Activated naive CD4-positive, alpha-beta T cell treated with Interleukin-2 at 50 U/mL for 16 hours (primary cell): ENCODE data around the gene MYOM1.

Experiments
- DNase-seq: peaks from one replicate; pipeline ENCODE4 v3.0.0-alpha.2; 2020

Gene MYOM1

DNA sequence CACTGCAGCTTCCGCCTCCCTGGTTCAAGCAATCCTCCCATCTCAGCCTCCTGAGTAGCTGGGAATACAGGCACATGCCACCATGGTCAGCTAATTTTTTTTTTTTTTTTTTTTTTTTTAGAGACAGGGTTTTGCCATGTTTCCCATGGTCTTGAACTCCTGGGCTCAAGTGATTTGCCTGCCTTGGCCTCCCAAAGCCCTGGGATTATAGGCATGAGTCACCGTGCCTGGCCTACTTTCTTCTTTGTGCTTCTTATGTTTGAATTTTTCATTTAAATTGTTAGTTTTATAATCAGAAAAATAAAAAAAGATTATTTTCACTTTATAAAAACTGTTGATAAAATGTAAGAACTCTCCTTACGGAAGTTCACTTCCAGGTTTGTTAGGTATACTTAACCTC, 105.3 kb downstream of the MYOM1 start:
- DNase-seq, result no peak

DNA sequence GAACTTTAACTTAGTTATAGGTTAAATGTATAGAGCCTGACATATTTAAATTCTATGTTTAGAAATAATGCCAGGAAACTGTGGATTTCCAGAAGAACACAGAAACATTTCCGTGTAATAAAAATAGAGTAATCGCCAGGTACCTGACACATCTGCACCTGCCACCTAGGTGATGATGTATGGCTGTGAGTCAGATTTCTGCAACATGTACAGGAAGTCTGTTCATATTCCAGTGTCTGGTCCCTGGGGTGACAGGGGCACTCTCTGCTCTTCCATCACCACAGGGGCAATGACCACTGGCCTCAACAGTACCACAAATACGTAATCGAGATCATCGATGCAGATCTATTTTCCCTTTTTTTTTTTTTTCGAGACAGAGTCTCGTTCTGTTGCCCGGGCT, 105.7 kb downstream of the MYOM1 start:
- DNase-seq, result no peak

DNA sequence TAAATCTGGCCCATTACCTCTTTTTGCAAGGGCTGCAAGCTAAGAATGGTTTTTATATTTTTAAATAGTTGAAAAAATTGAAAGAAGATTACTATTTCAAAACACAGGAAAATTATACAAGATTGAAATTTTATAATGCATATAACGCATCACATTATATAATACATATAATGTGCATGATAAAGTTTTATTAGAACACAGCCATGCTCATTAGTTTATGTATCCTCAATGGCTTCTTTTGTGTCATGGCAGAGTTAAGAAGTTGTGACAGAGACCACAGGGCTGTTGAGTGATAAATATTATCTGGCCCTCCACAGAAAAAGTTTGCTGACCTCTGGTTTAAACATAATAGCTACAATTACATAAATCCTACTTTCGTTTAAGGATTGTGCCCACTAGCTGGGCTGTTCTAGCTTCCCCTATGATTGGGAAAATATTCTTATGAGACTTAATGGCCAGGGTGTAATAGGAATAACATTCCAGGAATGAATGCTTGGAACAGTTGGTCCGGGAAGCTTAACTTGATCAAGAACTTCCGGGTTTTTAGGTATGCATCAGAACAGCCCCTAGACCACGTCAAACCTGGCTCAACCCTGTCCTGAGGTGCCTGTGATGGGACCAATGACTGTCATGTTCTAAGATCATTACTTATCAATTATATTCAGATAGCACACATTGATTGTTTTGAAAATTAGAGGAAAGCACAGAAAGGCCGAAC, 108.1 kb downstream of the MYOM1 start:
- no peak for DNase-seq

DNA sequence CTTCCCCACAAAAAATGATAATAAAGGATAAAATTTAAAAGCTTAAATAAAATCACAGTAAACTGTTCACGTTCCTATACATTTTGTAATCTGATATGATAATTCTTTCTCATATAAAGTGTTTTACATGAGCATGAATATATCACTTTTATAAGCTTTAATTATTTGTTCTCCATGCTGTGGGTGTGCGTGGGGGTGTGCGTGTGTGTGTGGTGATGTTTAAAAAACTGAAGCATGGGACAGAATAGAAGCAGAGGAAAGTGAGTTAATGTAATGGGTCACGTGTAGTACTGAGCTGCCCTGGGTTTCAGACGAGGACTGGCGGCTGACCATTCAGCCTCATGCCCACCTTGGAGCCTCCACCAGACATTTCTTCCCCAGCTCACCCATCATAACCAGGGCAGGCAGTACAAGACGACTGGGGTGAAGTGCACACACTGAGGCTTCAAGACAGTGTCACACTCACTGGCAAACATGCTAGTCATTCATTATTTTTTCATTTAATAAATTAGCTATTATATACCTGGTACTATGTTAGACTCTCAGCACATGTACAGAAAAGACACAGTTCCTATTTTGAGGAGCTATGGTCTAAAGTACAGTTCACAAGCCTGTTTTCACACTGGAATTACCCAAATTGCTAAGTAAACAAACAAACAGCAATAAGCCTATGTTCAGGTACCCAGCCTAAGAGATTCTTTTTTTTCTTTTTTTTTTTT, 109.6 kb downstream of the MYOM1 start:
- no peak for DNase-seq

DNA sequence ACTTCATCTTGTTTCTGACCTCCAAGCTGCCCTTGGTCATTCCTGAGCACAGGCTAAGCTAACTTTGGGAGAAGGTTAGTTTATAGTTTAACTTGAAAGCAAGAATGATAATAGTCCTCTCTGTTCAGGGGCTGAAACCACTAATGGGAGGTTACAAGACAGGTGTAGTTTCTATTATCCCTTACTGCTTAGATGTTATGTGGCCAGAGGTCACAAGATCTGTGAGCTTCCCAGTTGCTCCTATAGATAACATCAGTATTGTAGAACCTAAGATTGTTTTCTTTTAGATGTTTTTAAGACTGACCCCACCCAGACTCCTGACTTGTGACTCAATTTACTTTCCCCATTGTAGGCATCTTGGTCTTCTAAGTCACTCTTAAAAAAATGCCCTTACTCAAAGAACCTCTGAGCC, 112.0 kb downstream of the MYOM1 start:
- no peak for DNase-seq

DNA sequence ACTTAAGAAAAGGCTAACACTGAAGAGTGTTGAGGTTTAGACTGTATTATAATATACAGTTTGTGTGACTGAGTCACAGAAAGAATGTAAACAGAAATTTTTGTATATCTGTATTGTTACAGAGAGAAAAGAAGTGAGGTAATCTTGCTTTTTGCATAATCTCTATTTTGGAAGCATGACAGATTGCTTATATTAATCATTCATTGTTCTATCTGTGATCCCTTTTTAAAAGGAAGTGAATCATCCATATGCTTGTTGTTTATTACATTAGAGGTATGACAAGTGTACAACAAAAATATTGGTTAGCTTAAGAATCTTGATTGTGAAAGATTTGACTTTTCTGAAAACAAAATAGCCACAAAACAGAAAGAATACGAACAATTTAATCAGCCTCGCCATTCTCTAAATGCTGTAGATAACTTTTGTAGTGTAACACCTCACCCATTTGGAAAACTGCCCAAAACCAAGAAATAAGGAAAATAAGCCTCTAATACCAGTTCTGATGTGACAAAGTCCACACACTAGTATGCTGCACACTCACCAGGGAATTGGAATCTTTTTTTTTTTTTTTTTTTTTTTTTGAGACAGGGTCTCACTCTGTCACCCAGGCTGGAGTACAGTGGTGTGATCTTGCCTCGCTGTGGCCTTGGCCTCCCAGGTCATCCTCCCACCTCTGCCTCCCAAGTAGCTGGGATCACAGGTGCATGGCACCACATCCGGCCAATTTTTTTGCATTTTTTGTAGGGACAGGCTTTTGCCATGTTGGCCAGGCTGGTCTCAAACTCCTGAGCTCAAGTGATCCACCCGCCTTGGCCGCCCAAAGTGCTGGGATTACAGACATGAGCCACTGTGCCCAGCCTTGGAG, 115.3 kb downstream of the MYOM1 start:
- no peak for DNase-seq

DNA sequence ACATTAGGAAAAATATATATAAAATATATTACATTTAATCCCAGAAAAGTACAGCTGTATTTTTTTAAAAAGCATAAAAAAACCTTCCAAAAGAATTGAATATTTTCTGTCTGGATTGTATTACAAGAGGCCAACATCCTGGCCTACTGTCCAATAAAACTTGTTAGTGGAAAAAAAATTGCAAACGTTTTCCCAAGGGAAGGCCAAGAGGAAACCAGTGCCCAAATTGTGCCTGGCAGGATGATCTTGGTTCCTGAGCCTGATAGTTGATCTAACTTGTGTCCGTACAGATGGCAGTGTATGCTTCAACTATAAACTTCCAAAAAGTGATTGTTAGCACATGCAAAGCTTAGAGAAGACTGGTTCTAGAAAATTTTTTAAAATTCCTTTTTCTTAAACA, 116.2 kb downstream of the MYOM1 start:
- no peak for DNase-seq

DNA sequence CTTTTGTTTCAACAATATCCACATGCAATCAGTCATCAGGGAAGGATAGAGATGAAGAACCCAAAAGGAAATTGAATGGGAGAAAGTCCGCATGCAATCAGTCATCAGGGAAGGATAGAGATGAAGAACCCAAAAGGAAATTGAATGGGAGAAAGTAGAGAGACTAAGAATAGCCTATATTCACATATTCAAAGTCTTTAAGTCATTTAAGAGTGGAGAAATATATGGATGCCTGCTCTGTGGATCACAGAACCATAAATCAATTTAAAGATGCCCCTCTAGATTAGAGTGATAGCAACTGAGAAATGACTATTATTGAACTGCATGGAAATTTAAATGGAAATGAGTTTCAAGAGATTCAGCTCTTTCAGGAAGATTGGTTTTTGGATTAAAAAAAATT, 116.8 kb downstream of the MYOM1 start:
- DNase-seq, result no peak

DNA sequence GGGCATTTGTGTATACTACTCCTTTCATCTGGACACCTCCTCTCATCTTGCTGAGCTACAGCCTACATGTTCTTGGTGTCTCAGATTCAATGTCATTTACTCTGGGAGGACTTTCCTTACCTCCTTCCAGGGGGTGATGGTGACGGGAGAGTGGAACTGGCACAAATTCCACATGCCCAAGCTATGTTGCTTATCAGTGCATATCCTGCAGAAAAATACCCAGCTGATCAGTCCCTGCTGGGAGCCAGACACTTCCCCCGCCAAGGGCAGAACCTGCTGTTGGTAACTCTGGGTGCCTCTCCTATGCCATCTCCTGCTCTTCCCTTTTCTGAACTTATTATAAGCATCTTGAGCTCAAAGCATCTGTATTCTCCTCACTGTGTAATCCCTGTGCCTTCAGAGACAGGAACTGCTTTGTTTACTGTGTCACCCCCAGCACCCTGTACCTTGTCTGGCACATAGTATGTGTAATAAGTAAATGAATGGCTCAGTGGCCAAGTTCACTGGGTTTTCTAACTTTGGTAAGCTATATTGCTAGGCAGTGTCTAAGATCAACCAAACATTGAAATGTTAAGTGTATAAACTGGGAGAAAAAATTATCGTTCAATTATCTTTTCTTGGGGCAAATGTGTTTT, 119.2 kb downstream of the MYOM1 start:
- DNase-seq, result no peak

DNA sequence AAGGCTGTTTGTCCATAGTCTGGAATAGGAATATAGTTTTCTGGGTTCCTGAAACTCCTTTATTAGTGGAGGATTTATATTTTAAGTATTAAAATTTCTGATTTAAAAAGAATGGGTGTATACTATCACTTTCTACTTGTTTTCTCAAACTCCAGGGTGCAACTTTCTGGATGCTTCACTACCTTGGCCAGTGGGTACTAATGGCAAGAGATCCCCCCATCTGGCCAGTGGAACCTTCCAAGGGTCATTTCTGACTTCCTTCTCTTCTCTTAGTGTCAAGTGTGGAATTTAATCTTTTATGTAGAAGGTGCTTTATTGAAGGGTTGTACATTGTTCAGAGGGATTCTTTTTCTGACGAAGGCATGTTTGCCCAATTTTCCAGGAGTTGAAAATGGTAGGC, 120.4 kb downstream of the MYOM1 start:
- DNase-seq, result no peak

DNA sequence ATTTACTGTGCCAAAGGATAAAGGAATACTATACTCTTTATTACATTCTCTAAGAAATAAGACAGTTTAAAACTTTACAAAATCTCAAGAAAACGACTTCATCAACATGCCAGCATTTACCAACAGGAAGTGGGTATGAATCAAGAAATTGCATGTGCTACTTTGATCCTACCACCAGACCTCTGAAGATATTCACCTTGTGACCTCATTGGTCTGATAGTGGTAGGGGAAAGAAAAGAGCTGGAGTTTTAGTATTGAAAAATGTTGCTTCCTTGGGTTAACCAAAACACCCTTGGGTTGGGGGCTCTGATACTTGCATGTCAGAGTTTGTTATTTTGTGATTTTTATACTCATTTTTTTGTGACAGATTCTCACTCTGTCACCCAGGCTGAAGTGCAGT, 122.7 kb downstream of the MYOM1 start:
- no peak for DNase-seq

DNA sequence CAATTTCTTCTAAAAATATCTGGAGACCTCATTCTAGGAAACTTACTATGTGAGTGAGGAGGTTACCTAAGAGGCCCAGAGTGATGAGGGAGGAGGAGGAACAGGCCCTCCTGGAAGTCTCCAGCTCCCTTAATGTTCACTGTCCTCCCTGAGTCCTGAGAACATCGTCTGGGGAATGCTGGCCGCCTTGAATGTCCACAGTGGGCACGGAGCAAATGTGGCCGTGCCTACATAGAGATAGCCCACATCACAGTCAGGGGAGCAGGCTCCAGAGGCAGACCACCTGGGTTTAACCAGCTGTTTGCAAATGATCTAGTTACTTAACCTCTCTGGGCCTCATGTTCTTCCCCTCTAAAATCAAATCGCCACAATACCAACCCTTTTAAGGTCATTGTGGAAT, 123.8 kb downstream of the MYOM1 start:
- DNase-seq, result no peak

DNA sequence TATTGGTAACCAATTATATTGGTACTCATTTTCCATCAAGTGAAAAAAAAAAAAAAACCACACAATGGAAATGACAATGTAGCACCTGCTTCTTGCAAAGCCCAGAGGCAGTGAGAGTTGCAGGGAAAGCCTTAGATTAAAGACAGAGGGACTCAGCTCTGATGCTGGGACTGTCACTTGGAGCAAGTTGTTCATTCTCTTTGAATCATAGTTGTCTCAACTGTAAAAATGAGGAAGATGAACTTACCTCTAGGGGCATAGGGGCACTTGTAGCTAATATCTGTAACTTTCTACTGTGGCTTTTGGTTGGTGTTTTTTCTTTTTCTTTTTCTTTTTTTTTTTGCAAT, 125.5 kb downstream of the MYOM1 start:
- DNase-seq, result no peak

DNA sequence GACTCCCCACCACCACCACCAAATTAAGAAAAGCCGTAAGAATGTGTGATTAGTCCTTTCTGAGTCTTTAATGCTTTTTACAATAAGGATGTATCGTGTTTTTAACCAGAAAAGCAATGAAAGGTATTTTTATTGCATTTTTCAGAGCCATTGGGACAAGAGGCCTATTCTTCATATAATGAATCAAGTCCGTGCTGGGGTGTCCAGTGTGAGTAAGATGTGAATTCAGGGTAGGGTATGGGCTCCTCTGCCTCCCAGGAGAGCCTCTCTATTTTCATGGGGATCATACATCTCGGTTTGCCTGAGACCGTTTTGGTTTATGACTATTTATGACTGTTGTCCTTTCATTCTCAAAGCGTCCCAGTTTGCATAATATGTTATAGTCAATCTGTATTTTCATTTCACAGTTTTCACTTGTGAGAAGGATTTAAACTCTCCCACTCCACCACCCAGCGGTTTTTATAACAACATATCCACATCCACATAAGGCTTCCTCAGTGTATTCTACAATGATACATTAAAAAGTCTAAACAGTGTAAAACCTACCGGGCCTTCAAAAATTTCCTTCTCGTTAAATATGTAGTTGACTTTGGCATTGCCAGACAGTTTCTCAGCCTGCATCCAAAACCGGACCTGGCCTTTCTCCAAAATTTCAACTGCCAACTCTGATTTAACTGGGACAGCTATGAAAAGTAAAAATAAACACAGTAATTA, 126.0 kb downstream of the MYOM1 start:
- DNase-seq, result no peak

DNA sequence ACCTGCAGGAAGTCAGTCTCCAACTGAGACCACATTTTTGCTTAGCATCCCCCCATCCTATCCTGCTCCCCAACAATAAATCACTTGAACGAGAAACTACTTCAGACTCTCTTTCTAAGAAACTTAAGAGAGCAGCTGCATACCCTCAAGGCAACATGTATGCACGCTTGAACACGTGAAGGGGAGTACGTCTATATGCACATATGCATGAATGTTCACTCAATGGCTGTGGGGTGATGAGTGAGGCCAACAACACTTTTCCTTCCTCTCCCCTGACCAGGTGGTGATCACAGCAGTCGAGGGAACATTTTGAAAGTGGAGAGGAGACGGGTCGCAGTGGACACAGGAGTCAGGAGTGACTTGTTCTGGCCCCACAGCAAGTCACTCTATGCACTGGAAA, 127.0 kb downstream of the MYOM1 start:
- DNase-seq, result no peak

DNA sequence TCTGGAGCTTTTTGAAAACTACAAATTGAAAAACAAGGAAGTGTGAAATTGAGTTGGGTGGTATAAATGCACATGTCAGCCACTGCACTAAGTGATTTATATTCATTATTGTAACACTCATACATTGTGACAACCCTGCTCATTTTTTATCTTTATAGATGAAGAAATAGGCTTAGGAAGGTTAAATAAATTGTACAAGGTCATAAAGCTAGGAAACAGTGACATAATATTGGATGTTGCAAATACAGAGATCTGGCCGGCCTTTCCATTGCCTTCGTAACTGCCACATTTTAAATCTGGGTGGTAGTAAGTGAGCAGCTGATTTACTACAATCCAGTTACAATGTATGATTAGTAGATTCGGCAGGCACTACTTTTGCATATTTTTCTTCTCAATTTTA, 130.2 kb downstream of the MYOM1 start:
- no peak for DNase-seq

DNA sequence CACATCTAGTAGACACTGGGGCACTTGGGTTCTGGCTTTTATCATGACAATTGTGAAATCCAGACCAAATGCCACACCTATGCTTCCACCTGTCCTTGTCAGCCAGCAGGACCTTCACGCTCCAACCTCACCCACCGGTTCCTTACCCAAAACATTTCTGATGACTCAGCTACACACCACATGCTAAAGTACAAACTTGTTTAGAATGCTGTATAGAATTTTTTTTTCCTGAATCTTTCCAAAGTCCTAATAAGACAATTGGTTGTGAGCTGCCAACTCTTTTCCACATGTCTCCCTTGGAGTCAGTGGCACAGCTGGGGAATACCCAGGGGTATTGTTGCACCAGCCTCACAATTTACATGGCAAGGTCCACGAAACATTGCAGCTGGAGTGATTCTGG, 131.3 kb downstream of the MYOM1 start:
- no peak for DNase-seq

DNA sequence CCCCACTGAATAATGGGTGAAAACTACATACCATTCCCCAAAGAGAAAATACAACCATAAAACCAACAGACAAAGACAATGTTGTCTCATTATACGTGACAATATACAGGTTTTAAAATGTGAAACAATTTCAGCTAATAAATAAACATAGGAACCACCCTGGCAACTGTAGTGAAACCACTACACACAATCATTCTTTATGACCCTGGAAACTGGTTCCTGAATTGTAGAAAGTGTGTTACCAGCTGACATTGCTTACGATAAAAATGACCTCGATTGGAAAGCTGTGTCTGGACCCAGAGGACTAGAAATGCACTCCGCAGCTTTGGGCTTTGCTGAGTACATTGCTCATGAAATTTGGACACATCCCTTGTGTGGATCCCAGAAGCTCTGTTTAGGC, 132.9 kb downstream of the MYOM1 start:
- DNase-seq, result no peak

DNA sequence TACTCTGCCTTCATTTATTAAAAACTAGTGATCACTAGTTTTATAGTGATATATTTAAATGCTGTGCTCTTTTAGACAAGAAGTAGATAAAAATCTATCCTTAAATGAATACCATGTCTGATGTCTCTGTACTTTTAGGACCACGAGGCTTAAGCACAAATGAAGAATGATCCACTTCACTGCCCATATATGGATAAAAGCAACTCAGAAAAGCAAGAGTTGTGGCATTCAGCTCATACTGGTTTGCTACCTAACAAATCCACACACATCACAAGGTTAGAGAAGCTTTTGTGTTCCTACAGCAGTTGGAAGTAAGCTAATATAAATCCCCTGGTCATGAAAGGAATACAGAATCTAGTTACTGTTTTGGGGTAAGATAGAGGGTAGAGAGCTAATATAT, 134.2 kb downstream of the MYOM1 start:
- no peak for DNase-seq

DNA sequence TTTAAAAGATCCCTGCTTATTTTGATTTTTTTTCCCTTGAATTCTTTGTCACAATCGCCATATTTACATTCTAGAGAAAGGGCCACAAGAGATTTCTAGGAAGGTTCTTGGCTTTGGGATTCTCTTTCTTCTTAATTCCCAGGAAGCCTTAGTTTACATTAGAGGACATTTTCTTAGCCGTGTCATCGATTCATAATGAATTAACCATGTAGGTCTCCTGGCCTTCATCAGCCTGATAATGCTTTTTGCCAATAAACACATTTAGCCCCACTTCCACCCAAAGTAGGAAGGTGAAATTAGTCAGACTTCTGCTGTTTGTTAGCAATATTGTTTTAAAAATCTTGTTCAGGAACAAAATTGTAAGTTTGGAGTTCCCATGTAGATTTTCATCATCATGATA, 135.6 kb downstream of the MYOM1 start:
- no peak for DNase-seq

DNA sequence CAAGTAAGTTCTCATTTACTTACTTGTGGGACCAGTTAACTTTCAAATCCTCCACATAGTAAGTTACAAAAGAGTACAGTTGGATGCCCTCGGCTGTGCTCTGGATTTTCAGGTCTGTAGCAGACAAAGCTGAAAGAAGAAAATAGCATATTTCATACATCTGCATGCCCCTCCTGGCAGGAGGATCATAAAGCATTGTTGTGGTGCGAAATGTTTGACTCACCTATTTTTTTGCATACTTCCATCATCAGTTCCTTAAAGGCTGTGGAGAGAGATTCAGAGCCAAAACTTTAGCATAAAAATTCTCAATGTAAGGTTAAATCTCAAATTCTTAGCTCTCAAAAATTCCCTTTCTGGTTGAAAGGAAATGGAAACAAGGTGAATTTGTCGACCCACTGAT, 136.0 kb downstream of the MYOM1 start:
- no peak for DNase-seq

DNA sequence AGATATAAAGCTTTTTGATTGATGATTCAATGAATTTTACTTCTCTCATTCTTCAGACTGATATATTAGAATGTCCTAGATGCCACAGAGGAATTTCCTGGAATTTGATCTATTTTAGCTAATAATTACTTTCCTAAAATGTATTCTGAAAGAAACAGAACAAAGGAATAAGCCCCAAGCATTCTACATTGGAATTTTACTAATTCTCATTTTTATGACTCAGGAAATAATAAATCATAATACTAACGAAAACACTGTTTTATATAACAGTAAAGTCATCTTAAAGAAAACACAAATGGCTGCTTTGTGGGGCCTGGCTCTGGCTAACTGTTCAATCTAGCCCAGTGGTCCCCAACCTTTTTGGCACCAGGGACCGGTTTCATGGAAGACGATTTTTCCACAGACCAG, 138.2 kb downstream of the MYOM1 start:
- DNase-seq, result no peak

DNA sequence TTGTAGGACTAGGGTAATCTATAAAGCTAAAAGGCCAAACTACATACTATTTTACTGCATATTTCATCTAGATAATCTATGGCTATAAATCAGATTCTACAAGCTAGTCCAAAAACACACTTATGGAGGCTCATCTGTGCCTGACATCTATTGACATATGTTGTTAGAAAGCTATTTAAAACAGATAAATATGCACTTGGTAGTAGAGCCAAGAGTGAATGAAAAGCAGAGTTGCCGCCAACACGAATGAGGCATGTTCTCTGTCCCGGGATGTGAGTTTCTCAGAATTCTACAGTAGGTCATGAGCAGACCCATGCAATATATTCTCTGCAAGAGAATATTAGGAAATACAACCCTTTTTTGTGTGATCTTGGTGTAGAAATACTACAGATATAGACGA, 140.1 kb downstream of the MYOM1 start:
- no peak for DNase-seq
